MCF 10A (cell line): ENCODE measurements around the gene GCSAM. TPM values are rescaled to one million over a fixed set of nuclear protein-coding genes. Genes with fewer than 3 reads are reported as not detected.
A peak's percentile ranks its signal among the peaks of the same experiment; 100 is the strongest.

ENCODE experiments used
- BruUV-seq: library from RNA; stranded (reverse); fragments of 400-500 nt; replicated peaks from 2 replicates; lab custom pipeline; 2021; lab: Mats Ljungman, UMichigan
- CTCF ChIA-PET: fragments of 300-600 bp; sonication (Branson Sonifier 250); formaldehyde crosslinking; extraction: SDS; loops from one replicate; lab custom pipeline; 2021; ENCODE audit warnings: antibody characterized with exemption, inconsistent platforms; lab: Yijun Ruan, JAX
- POLR2A ChIA-PET: fragments of 300-600, 350-650 bp; sonication (Branson Sonifier 250); formaldehyde crosslinking; extraction: SDS; loops from one replicate; lab custom pipeline; 2020; ENCODE audit warnings: antibody characterized with exemption, inconsistent platforms; lab: Yijun Ruan, JAX
- DNase-seq: peaks from one replicate; pipeline ENCODE4 v3.0.0-alpha.2; 2018; ENCODE audit not compliant: unreplicated experiment
- H3K27ac Mint-ChIP-seq: one replicate; pipeline ENCODE4 v1.8.0; 2022; ENCODE audit warnings: mild to moderate bottlenecking, low read depth, mixed read lengths; ENCODE audit not compliant: unreplicated experiment
- H3K27me3 Mint-ChIP-seq: one replicate; pipeline ENCODE4 v1.8.0; 2022; ENCODE audit warnings: mixed read lengths; ENCODE audit not compliant: insufficient read depth, unreplicated experiment
- H3K36me3 Mint-ChIP-seq: one replicate; pipeline ENCODE4 v1.8.0; 2022; ENCODE audit warnings: mild to moderate bottlenecking, moderate library complexity, mixed read lengths; ENCODE audit not compliant: insufficient read depth, unreplicated experiment
- H3K4me1 Mint-ChIP-seq: one replicate; pipeline ENCODE4 v1.8.0; 2022; ENCODE audit warnings: mixed read lengths; ENCODE audit not compliant: insufficient read depth, unreplicated experiment
- H3K4me3 Mint-ChIP-seq: one replicate; pipeline ENCODE4 v1.8.0; 2022; ENCODE audit warnings: mild to moderate bottlenecking, moderate library complexity, mixed read lengths; ENCODE audit not compliant: unreplicated experiment
- H3K9me3 Mint-ChIP-seq: one replicate; pipeline ENCODE4 v1.8.0; 2022; ENCODE audit warnings: mixed read lengths; ENCODE audit not compliant: unreplicated experiment
- intact Hi-C: fragments of 100-400 bp; cut with micrococcal nuclease; formaldehyde crosslinking; loops from 2 replicates; pipeline ENCODE4 v1.14.1; 2022
- total RNA-seq: library from RNA; stranded (reverse); gene quantifications from 2 replicates; pipeline ENCODE4 v1.2.3, GENCODE V29; 2022
- TF ChIP-seq, protein P1 (sequence below): fragments of 200-600 bp; IDR thresholded peaks from one replicate; pipeline ENCODE4 v1.8.0; 2022; ENCODE audit warnings: antibody characterized with exemption, mild to moderate bottlenecking; ENCODE audit not compliant: unreplicated experiment

Gene GCSAM
- total RNA-seq, 1 experiment from 2014 or later, result 0.63 TPM

DNA sequence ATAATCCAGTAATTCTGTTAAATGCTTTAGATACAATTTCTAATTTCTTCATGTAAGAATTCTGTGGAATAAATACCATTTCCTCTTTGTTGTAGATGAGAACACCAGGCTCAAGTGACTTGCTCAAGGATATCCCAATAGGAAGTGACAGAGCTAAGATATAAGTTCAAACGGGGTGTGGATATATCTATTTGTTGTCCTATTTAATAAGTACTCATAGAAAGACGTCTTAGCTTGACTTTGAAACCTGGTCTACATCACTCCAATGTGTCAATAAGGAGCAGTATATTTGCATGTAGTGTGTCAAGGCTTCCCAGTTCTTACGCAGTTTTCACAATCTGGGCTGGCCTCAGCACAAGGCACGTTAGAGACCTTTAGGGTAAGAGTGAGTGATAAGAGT lies 4.7 kb upstream of the GCSAM start:
- CTCF ChIA-PET, result interaction anchor here (0.6 to 6.5 kb wide), 28 partner anchors 9 to 444 kb away, joined by 3 to 89 read pairs (median 4); partner anchors contain the start of genes ATG3, SLC35A5 and SLC9C1
- BruUV-seq, result no TSS peak
- POLR2A ChIA-PET, result interaction anchor here (0.6 to 2.1 kb wide), 5 partner anchors 26 to 424 kb away, joined by 3 to 10 read pairs (median 4); partner anchors contain the start of genes ATG3, SLC35A5 and SLC9C1
- H3K4me3 Mint-ChIP-seq, result no peak overlapping the region
- H3K4me1 Mint-ChIP-seq, result peaks cover 24% of the 10 kb centered on the region
- no peaks in the 10 kb centered on the region for H3K27me3 Mint-ChIP-seq
- TF ChIP-seq, protein P1, sequence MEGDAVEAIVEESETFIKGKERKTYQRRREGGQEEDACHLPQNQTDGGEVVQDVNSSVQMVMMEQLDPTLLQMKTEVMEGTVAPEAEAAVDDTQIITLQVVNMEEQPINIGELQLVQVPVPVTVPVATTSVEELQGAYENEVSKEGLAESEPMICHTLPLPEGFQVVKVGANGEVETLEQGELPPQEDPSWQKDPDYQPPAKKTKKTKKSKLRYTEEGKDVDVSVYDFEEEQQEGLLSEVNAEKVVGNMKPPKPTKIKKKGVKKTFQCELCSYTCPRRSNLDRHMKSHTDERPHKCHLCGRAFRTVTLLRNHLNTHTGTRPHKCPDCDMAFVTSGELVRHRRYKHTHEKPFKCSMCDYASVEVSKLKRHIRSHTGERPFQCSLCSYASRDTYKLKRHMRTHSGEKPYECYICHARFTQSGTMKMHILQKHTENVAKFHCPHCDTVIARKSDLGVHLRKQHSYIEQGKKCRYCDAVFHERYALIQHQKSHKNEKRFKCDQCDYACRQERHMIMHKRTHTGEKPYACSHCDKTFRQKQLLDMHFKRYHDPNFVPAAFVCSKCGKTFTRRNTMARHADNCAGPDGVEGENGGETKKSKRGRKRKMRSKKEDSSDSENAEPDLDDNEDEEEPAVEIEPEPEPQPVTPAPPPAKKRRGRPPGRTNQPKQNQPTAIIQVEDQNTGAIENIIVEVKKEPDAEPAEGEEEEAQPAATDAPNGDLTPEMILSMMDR, result no peak
- no peak for DNase-seq
- H3K36me3 Mint-ChIP-seq, result no peaks in the 10 kb centered on the region
- intact Hi-C loops, result loop anchor here (1.0 to 2.0 kb wide), 5 partner anchors 156 to 394 kb away; no protein-coding TSS in a partner anchor
- no peaks in the 10 kb centered on the region for H3K9me3 Mint-ChIP-seq
- no peak overlapping the region for H3K27ac Mint-ChIP-seq

DNA sequence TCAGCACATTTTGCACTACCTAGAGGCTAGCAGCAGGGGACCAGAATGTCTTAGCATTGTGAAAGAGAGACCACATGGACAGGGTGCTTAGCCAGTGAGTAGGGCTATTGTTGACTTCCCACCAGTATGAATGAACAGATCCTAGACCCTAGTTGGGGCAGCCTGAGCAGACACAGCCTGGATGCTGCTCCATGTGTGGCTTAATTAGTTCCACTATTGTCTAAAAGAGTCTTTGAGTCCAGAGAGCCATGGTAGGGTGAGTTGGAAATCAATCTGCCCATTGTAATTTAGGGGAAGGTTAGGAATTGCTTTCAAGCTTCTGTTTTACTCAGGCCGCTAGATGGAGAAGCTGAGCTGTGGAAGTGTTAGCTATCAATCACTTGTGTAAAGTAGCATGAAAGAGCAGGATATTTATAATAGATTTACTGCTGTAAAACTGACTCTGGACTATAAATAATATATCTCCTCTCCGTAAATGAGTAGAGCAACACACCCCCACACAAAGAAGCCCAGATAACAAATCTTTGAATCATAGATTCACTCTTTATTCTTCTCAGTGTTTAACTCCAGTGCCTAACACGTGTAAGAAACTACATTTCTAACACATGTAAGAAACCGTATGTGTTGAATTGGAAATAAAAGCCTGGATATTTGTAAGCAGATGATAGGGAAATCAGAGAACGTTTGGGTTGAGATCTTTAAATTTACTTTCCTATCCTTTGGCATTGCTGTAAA lies 4.1 kb upstream of the GCSAM start:
- Mint-ChIP-seq H3K4me3 (no peak overlapping the region), H3K4me1 (peaks cover 26% of the 10 kb centered on the region), H3K27me3 (no peaks in the 10 kb centered on the region), H3K9me3 (no peaks in the 10 kb centered on the region), H3K27ac (peak overlapping the region; percentile 22), H3K36me3 (no peaks in the 10 kb centered on the region)
- ChIA-PET POLR2A (interaction anchor here (0.6 to 2.1 kb wide), 8 partner anchors 26 to 425 kb away, joined by 3 to 10 read pairs (median 3); partner anchors contain the start of genes ATG3, SLC35A5 and SLC9C1), CTCF (interaction anchor here (0.5 to 6.5 kb wide), 27 partner anchors 10 to 425 kb away, joined by 3 to 89 read pairs (median 4); partner anchors contain the start of genes ATG3, SLC35A5 and SLC9C1)
- TF ChIP-seq, protein P1, result peak; percentile 64
- no TSS peak for BruUV-seq
- DNase-seq, result peak; percentile 74
- intact Hi-C loops, result loop anchor here (1.0 to 2.0 kb wide), 5 partner anchors 156 to 394 kb away; no protein-coding TSS in a partner anchor

DNA sequence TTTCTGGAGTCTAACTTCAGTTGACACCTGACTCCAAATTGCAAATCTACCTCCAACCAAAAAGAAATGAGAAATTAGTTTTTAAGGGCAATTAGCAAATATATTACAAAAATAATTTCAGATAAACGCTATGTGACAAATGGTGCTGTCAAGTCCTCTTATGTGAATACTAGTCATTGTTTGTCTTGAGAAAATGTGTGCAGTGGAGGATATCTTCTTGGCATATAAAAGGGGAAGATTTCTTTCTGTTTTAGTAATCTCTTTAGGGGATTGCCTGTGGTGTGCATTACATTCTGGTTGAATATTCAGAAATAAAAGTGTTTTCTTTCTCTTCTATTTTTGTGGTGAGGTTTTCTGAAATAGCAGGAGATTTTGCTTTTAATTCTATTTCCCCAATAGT lies 3.0 kb upstream of the GCSAM start:
- Mint-ChIP-seq H3K4me3 (no peak overlapping the region), H3K4me1 (peaks cover 26% of the 10 kb centered on the region), H3K27me3 (no peaks in the 10 kb centered on the region), H3K27ac (no peak overlapping the region), H3K36me3 (no peaks in the 10 kb centered on the region), H3K9me3 (no peaks in the 10 kb centered on the region)
- ChIA-PET CTCF (interaction anchor here (0.7 to 6.5 kb wide), 17 partner anchors 11 to 395 kb away, joined by 3 to 89 read pairs (median 5); partner anchors contain the start of gene SLC9C1), POLR2A (interaction anchor here (1.5 to 2.1 kb wide), 2 partner anchors 64 to 158 kb away, joined by 3 to 10 read pairs; partner anchors contain the start of gene SLC9C1)
- intact Hi-C loops, result loop anchor here (2.0 kb wide), 1 partner anchor 301 kb away; no protein-coding TSS in a partner anchor
- no peak for DNase-seq
- TF ChIP-seq, protein P1, result no peak
- BruUV-seq, result no TSS peak
